Trophoblast cell (in vitro differentiated cells and primary cell): ENCODE data around the gene TTLL10.

ENCODE experiments used
- DNase-seq, 2 donors: peaks; one replicate each; pipeline ENCODE4 v3.0.0-alpha.2; 2016
- H2AFZ ChIP-seq: 2 replicates; pipeline ENCODE4 v1.6.1; 2013; ENCODE audit warnings: low read length, moderate library complexity, mild to moderate bottlenecking; ENCODE audit not compliant: insufficient read depth, poor library complexity
- H2AK5ac ChIP-seq: 2 replicates; pipeline ENCODE4 v1.6.1; 2013; ENCODE audit warnings: mild to moderate bottlenecking, low read length
- H2BK120ac ChIP-seq: 2 replicates; pipeline ENCODE4 v1.6.1; 2013; ENCODE audit warnings: low read length, mild to moderate bottlenecking, moderate library complexity; ENCODE audit not compliant: insufficient read depth, poor library complexity
- H2BK12ac ChIP-seq: 2 replicates; pipeline ENCODE4 v1.6.1; 2013; ENCODE audit warnings: mild to moderate bottlenecking, low read length, moderate library complexity
- H2BK5ac ChIP-seq: 2 replicates; pipeline ENCODE4 v1.6.1; 2013; ENCODE audit warnings: low read length, low read depth, moderate library complexity, mild to moderate bottlenecking; ENCODE audit not compliant: poor library complexity
- H3K14ac ChIP-seq: 2 replicates; pipeline ENCODE4 v1.6.1; 2013; ENCODE audit warnings: mild to moderate bottlenecking, low read length
- H3K18ac ChIP-seq: 2 replicates; pipeline ENCODE4 v1.6.1; 2013; ENCODE audit warnings: mild to moderate bottlenecking, low read length
- H3K23ac ChIP-seq: 2 replicates; pipeline ENCODE4 v1.6.1; 2013; ENCODE audit warnings: low read length
- H3K27ac ChIP-seq: 2 replicates; pipeline ENCODE4 v1.5.1; 2013; ENCODE audit warnings: low read depth, mild to moderate bottlenecking, inconsistent platforms, low read length, moderate library complexity
- H3K27me3 ChIP-seq: 2 replicates; pipeline ENCODE4 v1.6.1; 2013; ENCODE audit warnings: inconsistent platforms, mild to moderate bottlenecking, low read length, moderate library complexity; ENCODE audit not compliant: insufficient read depth
- H3K36me3 ChIP-seq, 2 experiments: 1 replicate in 1 of 2; 2 replicates in 1 of 2; pipeline ENCODE4 v1.6.1; 2013; ENCODE audit warnings: low read length in 2 of 2, mild to moderate bottlenecking in 2 of 2, moderate library complexity in 1 of 2; ENCODE audit not compliant: insufficient read depth in 2 of 2, control insufficient read depth in 1 of 2
- H3K4ac ChIP-seq: 2 replicates; pipeline ENCODE4 v1.6.1; 2013; ENCODE audit warnings: low read depth, mild to moderate bottlenecking, low read length, moderate library complexity
- H3K4me1 ChIP-seq, 2 experiments: 1 replicate in 1 of 2; 2 replicates in 1 of 2; pipeline ENCODE4 v1.6.1; 2013; ENCODE audit warnings: low read length in 2 of 2, mild to moderate bottlenecking in 2 of 2, moderate library complexity in 1 of 2; ENCODE audit not compliant: insufficient read depth in 2 of 2, control insufficient read depth in 1 of 2
- H3K4me2 ChIP-seq: 2 replicates; pipeline ENCODE4 v1.6.1; 2013; ENCODE audit warnings: inconsistent platforms, mild to moderate bottlenecking, low read length, moderate library complexity
- H3K4me3 ChIP-seq: 2 replicates; pipeline ENCODE4 v1.5.1; 2013; ENCODE audit warnings: mild to moderate bottlenecking, low read depth, low read length, inconsistent platforms
- H3K79me1 ChIP-seq: one replicate; pipeline ENCODE4 v1.6.1; 2013; ENCODE audit warnings: low read length
- H3K79me2 ChIP-seq: 2 replicates; pipeline ENCODE4 v1.6.1; 2013; ENCODE audit warnings: low read length, mild to moderate bottlenecking; ENCODE audit not compliant: control insufficient read depth, insufficient read depth, poor library complexity
- H3K9ac ChIP-seq: 2 replicates; pipeline ENCODE4 v1.6.1; 2013; ENCODE audit warnings: mild to moderate bottlenecking, low read length
- H3K9me3 ChIP-seq: 2 replicates; pipeline ENCODE4 v1.6.1; 2013; ENCODE audit warnings: low read depth, mild to moderate bottlenecking, control low read depth, inconsistent platforms, low read length; ENCODE audit not compliant: insufficient read depth
- H4K12ac ChIP-seq: 2 replicates; pipeline ENCODE4 v1.6.1; 2013; ENCODE audit warnings: low read depth, mild to moderate bottlenecking, low read length, moderate library complexity
- H4K8ac ChIP-seq: 2 replicates; pipeline ENCODE4 v1.6.1; 2013; ENCODE audit warnings: low read depth, mild to moderate bottlenecking, low read length, moderate library complexity
- H4K91ac ChIP-seq: one replicate; pipeline ENCODE4 v1.6.1; 2013; ENCODE audit warnings: low read depth, mild to moderate bottlenecking, low read length, moderate library complexity
- WGBS: extraction: QIAGEN DNeasy Blood & Tissue Kit; methylation state at CpG from one replicate; pipeline ENCODE4 v1.1.7; 2013; ENCODE audit warnings: missing lambda C conversion rate; ENCODE audit not compliant: insufficient read length, insufficient coverage; ENCODE audit errors: extremely low coverage; 5-methylcytosine and 5-hydroxymethylcytosine counted together

The TTLL10 gene

GRCh38 chr1:1237874-1238701 is 64.4 kb downstream of the TTLL10 start:
- no peak overlapping the region for H3K27ac ChIP-seq
- H3K14ac ChIP-seq, result no peak overlapping the region
- H3K4me2 ChIP-seq, result no peak overlapping the region
- DNase-seq, result peak; percentile 19 to 35
- H3K79me2 ChIP-seq, result no peaks in the 10 kb centered on the region
- no peak overlapping the region for H3K4ac ChIP-seq
- peak overlapping the region; percentile 38 for H2AK5ac ChIP-seq
- peaks cover 2% of the 10 kb centered on the region for H3K79me1 ChIP-seq
- no CpG with 5 or more reads among the region's 48 CpGs for WGBS
- no peak overlapping the region for H2BK5ac ChIP-seq
- no peaks in the 10 kb centered on the region for H3K27me3 ChIP-seq
- H4K12ac ChIP-seq, result no peak overlapping the region
- H4K91ac ChIP-seq, result no peak overlapping the region
- H2BK12ac ChIP-seq, result no peak overlapping the region
- H3K36me3 ChIP-seq, result peaks cover 8 to 15% of the 10 kb centered on the region in 2 experiments
- no peak overlapping the region for H3K23ac ChIP-seq
- no peak overlapping the region for H2BK120ac ChIP-seq
- no peak overlapping the region for H3K9ac ChIP-seq
- H3K9me3 ChIP-seq, result peaks cover 3% of the 10 kb centered on the region
- peaks cover 3 to 23% of the 10 kb centered on the region in 2 experiments for H3K4me1 ChIP-seq
- H3K18ac ChIP-seq, result no peak overlapping the region
- no peak overlapping the region for H3K4me3 ChIP-seq
- no peak overlapping the region for H4K8ac ChIP-seq
- peak overlapping the region; percentile 6 for H2AFZ ChIP-seq

GRCh38 chr1:1238702-1239178 is 65.1 kb downstream of the TTLL10 start:
- Histone ChIP-seq H3K9me3 (no peaks in the 10 kb centered on the region), H3K79me1 (peaks cover 2% of the 10 kb centered on the region), H3K4me2 (no peak overlapping the region), H2AK5ac (no peak overlapping the region), H3K4me1 (peaks cover 0 to 21% of the 10 kb centered on the region in 2 experiments), H3K36me3 (peaks cover 8 to 12% of the 10 kb centered on the region in 2 experiments), H3K23ac (no peak overlapping the region), H3K4me3 (no peak overlapping the region), H3K27me3 (no peaks in the 10 kb centered on the region), H2AFZ (no peak overlapping the region), H3K27ac (no peak overlapping the region), H4K12ac (no peak overlapping the region), H4K91ac (no peak overlapping the region), H2BK5ac (no peak overlapping the region), H2BK120ac (peak overlapping the region; percentile 13), H2BK12ac (no peak overlapping the region), H4K8ac (no peak overlapping the region), H3K79me2 (no peaks in the 10 kb centered on the region), H3K9ac (no peak overlapping the region), H3K18ac (no peak overlapping the region), H3K14ac (no peak overlapping the region), H3K4ac (no peak overlapping the region)
- no CpG with 5 or more reads among the region's 19 CpGs for WGBS
- no peak for DNase-seq

- H3K27ac ChIP-seq, result no peak overlapping the region
- no peak overlapping the region for H3K4me2 ChIP-seq
- H3K36me3 ChIP-seq, result peaks cover 4 to 7% of the 10 kb centered on the region in 2 experiments
- H2BK5ac ChIP-seq, result no peak overlapping the region
- no peak overlapping the region for H3K23ac ChIP-seq
- H3K27me3 ChIP-seq, result no peaks in the 10 kb centered on the region
- H3K18ac ChIP-seq, result no peak overlapping the region
- H4K12ac ChIP-seq, result no peak overlapping the region
- H4K91ac ChIP-seq, result no peak overlapping the region
- H3K4me1 ChIP-seq, result peaks cover 0 to 21% of the 10 kb centered on the region in 2 experiments
- no peaks in the 10 kb centered on the region for H3K79me2 ChIP-seq
- H3K4ac ChIP-seq, result no peak overlapping the region
- no peak overlapping the region for H2AFZ ChIP-seq
- no peak overlapping the region for H4K8ac ChIP-seq
- WGBS, result no CpG with 5 or more reads among the region's 15 CpGs
- peaks cover 2% of the 10 kb centered on the region for H3K79me1 ChIP-seq
- no peak overlapping the region for H2AK5ac ChIP-seq
- no peak overlapping the region for H3K4me3 ChIP-seq
- no peaks in the 10 kb centered on the region for H3K9me3 ChIP-seq
- H3K14ac ChIP-seq, result no peak overlapping the region
- no peak for DNase-seq
- H2BK120ac ChIP-seq, result no peak overlapping the region
- no peak overlapping the region for H2BK12ac ChIP-seq
- H3K9ac ChIP-seq, result no peak overlapping the region
Observed at GRCh38 chr1:1239227-1239613, 65.5 kb downstream of the TTLL10 start.

- peak in 1 of 2 donors; percentile 23 for DNase-seq
Observed at GRCh38 chr1:1239614-1240347, 66.1 kb downstream of the TTLL10 start.

More at GRCh38 chr1:1239614-1240347, 66.1 kb downstream of the TTLL10 start:
- no peak overlapping the region for H3K18ac ChIP-seq
- no peak overlapping the region for H2AK5ac ChIP-seq
- no peak overlapping the region for H2BK5ac ChIP-seq
- H3K36me3 ChIP-seq, result peaks cover 0 to 6% of the 10 kb centered on the region in 2 experiments
- no peaks in the 10 kb centered on the region for H3K9me3 ChIP-seq
- H3K4me3 ChIP-seq, result no peak overlapping the region
- no peak overlapping the region for H4K8ac ChIP-seq
- H3K27me3 ChIP-seq, result no peaks in the 10 kb centered on the region
- no peak overlapping the region for H3K9ac ChIP-seq
- H2AFZ ChIP-seq, result no peak overlapping the region
- H3K79me1 ChIP-seq, result peaks cover 2% of the 10 kb centered on the region
- no peak overlapping the region for H4K91ac ChIP-seq
- no peaks in the 10 kb centered on the region for H3K79me2 ChIP-seq
- no peak overlapping the region for H3K4ac ChIP-seq
- H3K14ac ChIP-seq, result no peak overlapping the region
- no peak overlapping the region for H3K23ac ChIP-seq
- no peak overlapping the region for H2BK12ac ChIP-seq
- no CpG with 5 or more reads among the region's 30 CpGs for WGBS
- peaks cover 0 to 21% of the 10 kb centered on the region in 2 experiments for H3K4me1 ChIP-seq
- no peak overlapping the region for H3K4me2 ChIP-seq
- H3K27ac ChIP-seq, result no peak overlapping the region
- H4K12ac ChIP-seq, result no peak overlapping the region
- no peak overlapping the region for H2BK120ac ChIP-seq
